Endothelial cell of umbilical vein (primary cell): ENCODE results near the gene TBC1D17. TPM values are rescaled to one million over a fixed set of nuclear protein-coding genes. Genes with fewer than 3 reads are reported as not detected.

Source experiments
- BruUV-seq: library from RNA; stranded (reverse); fragments of 400-500 nt; replicated peaks from 2 replicates; lab custom pipeline; 2021; lab: Mats Ljungman, UMichigan
- CTCF ChIA-PET: fragments of 300-600, 350-600 bp; sonication (Branson Sonifier 250); formaldehyde crosslinking; loops from one replicate; lab custom pipeline; 2021; ENCODE audit warnings: antibody characterized with exemption, inconsistent platforms; lab: Charles Lee
- POLR2A ChIA-PET: fragments of 300-600, 350-600 bp; sonication (Branson Sonifier 250); formaldehyde crosslinking; loops from one replicate; lab custom pipeline; 2021; ENCODE audit warnings: antibody characterized with exemption, inconsistent platforms; lab: Charles Lee
- DNase-seq: peaks from one replicate; pipeline ENCODE4 v3.0.0-alpha.2; 2011; ENCODE audit warnings: low read depth, low spot score
- FAIRE-seq: peaks from 2 replicates; lab custom pipeline; 2011; peaks lifted over from hg19 to GRCh38; lab: Jason Lieb, UNC
- H2AFZ ChIP-seq: 2 replicates; pipeline ENCODE4 v1.6.0; 2012; ENCODE audit warnings: low read depth, low read length, control low read depth, inconsistent platforms
- H3K27ac ChIP-seq: 2 replicates; pipeline ENCODE4 v1.5.1; 2011; ENCODE audit warnings: low read depth, mild to moderate bottlenecking, control low read depth, low read length, moderate library complexity; ENCODE audit not compliant: insufficient read depth
- H3K27me3 ChIP-seq, 2 experiments: 2 replicates each; pipeline versions ENCODE4 v1.6.0 to v1.6.1; 2011; ENCODE audit warnings: low read length in 2 of 2, mixed read lengths in 1 of 2; ENCODE audit not compliant: control insufficient read depth in 2 of 2, insufficient read depth in 2 of 2
- H3K36me3 ChIP-seq, 2 experiments: 2 replicates in 1 of 2; 3 replicates in 1 of 2; pipeline ENCODE4 v1.5.1; 2011; ENCODE audit warnings: low read length in 2 of 2, mild to moderate bottlenecking in 1 of 2, moderate library complexity in 1 of 2; ENCODE audit not compliant: control insufficient read depth in 2 of 2, insufficient read depth in 2 of 2; ENCODE audit errors: extremely low read depth in 1 of 2
- H3K4me1 ChIP-seq: 3 replicates; pipeline ENCODE4 v1.5.1; 2011; ENCODE audit warnings: mild to moderate bottlenecking, low read length; ENCODE audit not compliant: control insufficient read depth, insufficient read depth; ENCODE audit errors: extremely low read depth
- H3K4me2 ChIP-seq: 2 replicates; pipeline ENCODE4 v1.6.1; 2011; ENCODE audit warnings: low read length, control low read depth, mixed read lengths; ENCODE audit not compliant: insufficient read depth
- H3K4me3 ChIP-seq, 3 experiments: fragments of 200-600 bp in 1 of 3; sonication (generic), shearing (Covaris generic) in 1 of 3; replicated peaks in 1 of 3; 2 replicates each; pipeline ENCODE4 v1.5.1; 2011 to 2016; ENCODE audit warnings: control low read depth in 3 of 3, low read length in 3 of 3, mild to moderate bottlenecking in 2 of 3, inconsistent platforms in 1 of 3, low read depth in 1 of 3, moderate library complexity in 1 of 3; ENCODE audit not compliant: insufficient read depth in 1 of 3
- H3K79me2 ChIP-seq: 2 replicates; pipeline ENCODE4 v1.6.0; 2012; ENCODE audit warnings: low read length, inconsistent platforms; ENCODE audit not compliant: control insufficient read depth, insufficient read depth
- H3K9ac ChIP-seq: replicated peaks from 2 replicates; pipeline ENCODE3; 2011; ENCODE audit warnings: low read length, control low read depth; ENCODE audit not compliant: insufficient read depth; ENCODE audit errors: extremely low read depth
- H3K9me1 ChIP-seq: replicated peaks from 3 replicates; pipeline ENCODE4 v1.6.0; 2011; ENCODE audit warnings: mild to moderate bottlenecking, low read length; ENCODE audit not compliant: control insufficient read depth, insufficient read depth; ENCODE audit errors: extremely low read depth
- H3K9me3 ChIP-seq: replicated peaks from 2 replicates; pipeline ENCODE4 v1.5.1; 2012; ENCODE audit warnings: low read length, inconsistent platforms; ENCODE audit not compliant: control insufficient read depth, insufficient read depth
- H4K20me1 ChIP-seq: replicated peaks from 2 replicates; pipeline ENCODE3; 2011; ENCODE audit warnings: mild to moderate bottlenecking, low read length; ENCODE audit not compliant: control insufficient read depth, insufficient read depth; ENCODE audit errors: extremely low read depth
- EZH2 ChIP-seq: IDR thresholded peaks from 2 replicates; pipeline ENCODE4 v1.6.1; 2012; ENCODE audit warnings: borderline replicate concordance, low read depth, mild to moderate bottlenecking, moderate library complexity, low read length, inconsistent platforms; ENCODE audit not compliant: severe bottlenecking
- FOS ChIP-seq: IDR thresholded peaks from 2 replicates; pipeline ENCODE4 v1.6.1; 2011; ENCODE audit warnings: mild to moderate bottlenecking, low read length, moderate library complexity, borderline replicate concordance; ENCODE audit not compliant: insufficient read depth
- GATA2 ChIP-seq: IDR thresholded peaks from 2 replicates; pipeline ENCODE4 v1.7.0; 2011; ENCODE audit warnings: low read depth, mild to moderate bottlenecking, moderate library complexity, mixed read lengths, low read length; ENCODE audit not compliant: insufficient read length, insufficient read depth
- JUN ChIP-seq: IDR thresholded peaks from 2 replicates; pipeline ENCODE4 v1.6.1; 2011; ENCODE audit warnings: borderline replicate concordance, low read depth; ENCODE audit not compliant: insufficient read length, insufficient read depth
- MYC ChIP-seq: IDR thresholded peaks from one replicate; pipeline ENCODE4 v1.6.1; 2011; ENCODE audit warnings: mild to moderate bottlenecking, low read depth, low read length
- POLR2A ChIP-seq: IDR thresholded peaks from 2 replicates; pipeline ENCODE4 v1.6.1; 2012; ENCODE audit warnings: low read depth, mild to moderate bottlenecking, control low read depth, low read length
- POLR2AphosphoS5 ChIP-seq: IDR thresholded peaks from 2 replicates; pipeline ENCODE4 v1.6.1; 2012; ENCODE audit warnings: low read depth, mild to moderate bottlenecking, control low read depth, low read length, moderate library complexity; ENCODE audit not compliant: insufficient read depth
- dilution Hi-C: fragments of 300-500 bp; cut with MboI; formaldehyde crosslinking; loops from one replicate; pipeline ENCODE4 v1.15.0; 2019; ENCODE audit warnings: low sequenced_read_pairs; ENCODE audit not compliant: extremely low pct_ligation_motif_present
- intact Hi-C: fragments of 100-400 bp; cut with micrococcal nuclease; formaldehyde crosslinking; loops from one replicate; pipeline ENCODE4 v1.10.0; 2022
- polyA plus RNA-seq, 4 experiments: library from polyadenylated mRNA; depleted of rRNA in 3 of 4; stranded (reverse) in 3 of 4; unstranded in 1 of 4; fragments of >200 nt; gene quantifications; 2 replicates each; pipeline versions ENCODE4 v1.2.1 to v1.2.3, GENCODE V29; 2011 to 2012; ENCODE audit warnings: missing spikeins in 1 of 4
- total RNA-seq: library from RNA; stranded (reverse); gene quantifications from 2 replicates; pipeline ENCODE4 v1.2.3, GENCODE V29; 2021
- TF ChIP-seq, protein P1 (sequence below): IDR thresholded peaks from 2 replicates; pipeline ENCODE4 v1.6.1; 2011; ENCODE audit not compliant: insufficient read depth, insufficient read length
- TF ChIP-seq, protein P2 (sequence below), 2 donors: IDR thresholded peaks; 1 replicate in 1 of 2; 2 replicates in 1 of 2; pipeline ENCODE4 v1.5.1; 2011; ENCODE audit warnings: low read length in 2 of 2, mild to moderate bottlenecking in 2 of 2, moderate library complexity in 2 of 2, control low read depth in 1 of 2, inconsistent platforms in 1 of 2, low read depth in 1 of 2; ENCODE audit not compliant: insufficient read depth in 1 of 2; ENCODE audit errors: extremely low read depth in 1 of 2

The TBC1D17 gene
- total and polyA plus RNA-seq, 2 donors (not counting 3 experiments of a cell fraction or from before 2014, with no cell fraction given): 34.2 to 39.3 TPM

DNA sequence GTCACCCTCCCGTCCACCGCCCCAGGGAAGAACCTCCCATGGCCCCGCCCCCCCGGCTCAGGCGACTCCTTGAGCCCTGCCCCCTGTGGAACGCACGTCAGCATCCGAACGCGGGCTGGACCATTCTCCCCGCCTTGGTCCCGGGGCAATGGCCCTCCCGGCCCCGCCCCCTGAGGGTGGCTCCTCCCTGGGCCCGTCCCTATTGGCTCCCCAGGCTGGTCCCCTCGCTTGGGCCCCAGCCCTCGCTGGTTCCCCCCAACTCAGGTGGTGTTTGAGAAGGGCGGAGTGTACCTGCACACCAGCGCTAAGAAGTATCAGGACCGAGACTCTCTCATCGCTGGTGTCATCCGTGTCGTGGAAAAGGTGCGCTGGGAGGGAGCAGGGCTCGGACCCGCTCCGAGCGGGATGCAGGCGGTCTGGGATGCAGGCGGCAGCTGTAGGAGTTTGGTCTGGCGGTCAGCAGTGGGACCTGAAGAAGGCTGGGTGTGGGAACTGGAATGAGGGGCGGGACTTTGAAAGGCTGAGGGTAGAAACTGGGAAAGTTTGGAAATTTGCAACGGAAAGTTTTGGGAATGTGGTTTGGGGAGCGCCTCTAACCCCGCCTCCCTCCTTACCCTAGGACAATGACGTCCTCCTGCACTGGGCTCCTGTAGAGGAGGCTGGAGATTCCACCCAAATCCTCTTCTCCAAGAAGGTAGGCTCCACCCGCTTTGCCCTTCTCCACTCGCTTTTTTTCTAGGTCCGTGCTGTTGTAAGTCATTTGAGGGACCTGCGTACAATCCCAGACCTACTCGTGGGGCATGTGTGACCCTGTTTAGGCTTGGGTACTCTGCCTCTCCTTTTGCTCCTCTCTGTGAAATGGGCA, 609 bp downstream of the TBC1D17 start:
- Histone ChIP-seq H3K4me1 (peaks cover 14% of the 10 kb centered on the region), H3K9ac (peak overlapping the region; percentile 91), H3K9me1 (no peaks in the 10 kb centered on the region), H3K27me3 (no peaks in the 10 kb centered on the region), H3K36me3 (peaks cover 6 to 30% of the 10 kb centered on the region in 2 experiments), H4K20me1 (no peaks in the 10 kb centered on the region), H3K9me3 (no peaks in the 10 kb centered on the region), H2AFZ (peak overlapping the region; percentile 82), H3K27ac (peak overlapping the region; percentile 84), H3K79me2 (peaks cover 18% of the 10 kb centered on the region), H3K4me3 (peak overlapping the region; percentile 33 to 81 (median 70)), H3K4me2 (peak overlapping the region; percentile 83)
- BruUV-seq: TSS peak; percentile 34
- TF ChIP-seq, protein P1, sequence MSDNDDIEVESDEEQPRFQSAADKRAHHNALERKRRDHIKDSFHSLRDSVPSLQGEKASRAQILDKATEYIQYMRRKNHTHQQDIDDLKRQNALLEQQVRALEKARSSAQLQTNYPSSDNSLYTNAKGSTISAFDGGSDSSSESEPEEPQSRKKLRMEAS: no peak
- TF ChIP-seq JUN: no peak
- TF ChIP-seq, protein P2, sequence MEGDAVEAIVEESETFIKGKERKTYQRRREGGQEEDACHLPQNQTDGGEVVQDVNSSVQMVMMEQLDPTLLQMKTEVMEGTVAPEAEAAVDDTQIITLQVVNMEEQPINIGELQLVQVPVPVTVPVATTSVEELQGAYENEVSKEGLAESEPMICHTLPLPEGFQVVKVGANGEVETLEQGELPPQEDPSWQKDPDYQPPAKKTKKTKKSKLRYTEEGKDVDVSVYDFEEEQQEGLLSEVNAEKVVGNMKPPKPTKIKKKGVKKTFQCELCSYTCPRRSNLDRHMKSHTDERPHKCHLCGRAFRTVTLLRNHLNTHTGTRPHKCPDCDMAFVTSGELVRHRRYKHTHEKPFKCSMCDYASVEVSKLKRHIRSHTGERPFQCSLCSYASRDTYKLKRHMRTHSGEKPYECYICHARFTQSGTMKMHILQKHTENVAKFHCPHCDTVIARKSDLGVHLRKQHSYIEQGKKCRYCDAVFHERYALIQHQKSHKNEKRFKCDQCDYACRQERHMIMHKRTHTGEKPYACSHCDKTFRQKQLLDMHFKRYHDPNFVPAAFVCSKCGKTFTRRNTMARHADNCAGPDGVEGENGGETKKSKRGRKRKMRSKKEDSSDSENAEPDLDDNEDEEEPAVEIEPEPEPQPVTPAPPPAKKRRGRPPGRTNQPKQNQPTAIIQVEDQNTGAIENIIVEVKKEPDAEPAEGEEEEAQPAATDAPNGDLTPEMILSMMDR (IDR thresholded peaks at IDR 0.05; ENCODE audit: extremely low read depth in 1 of 2, insufficient read depth in 1 of 2, low read depth in 1 of 2, low read length in 2 of 2): no peak
- TF ChIP-seq FOS: no peak
- no peak for TF ChIP-seq EZH2
- TF ChIP-seq POLR2A: no peak
- TF ChIP-seq POLR2AphosphoS5: no peak
- no peak for TF ChIP-seq GATA2
- TF ChIP-seq MYC: no peak
- no peak for FAIRE-seq
- DNase-seq: peak; percentile 97
- intact Hi-C loops (loop anchor here (1.0 to 5.0 kb wide), 8 partner anchors 9 to 506 kb away; partner anchors contain the start of genes ALDH16A1, ATF5, FUZ and NUP62), dilution Hi-C loops (no loop called here)
- POLR2A ChIA-PET: no interaction called here
- CTCF ChIA-PET: interaction anchor here (1.6 kb wide), 1 partner anchor 10 kb away, joined by 4 read pairs; the partner anchor contains the start of gene PNKP
